HepG2 (cell line): ENCODE measurements around the gene EIF4E1B. TPM values are rescaled to one million over a fixed set of nuclear protein-coding genes. Genes with fewer than 3 reads are reported as not detected.

Experiments used
- CHD2 ChIP-seq: IDR thresholded peaks from 2 replicates; pipeline ENCODE4 v1.6.1; 2011; ENCODE audit warnings: low read depth, low read length, improper control_type of control experiment
- KLF6 ChIP-seq: IDR thresholded peaks from 2 replicates; pipeline ENCODE4 v1.8.0; 2016; ENCODE audit warnings: missing biosample characterization, missing genetic modification reagents
- NFYB ChIP-seq: sonication (generic); formaldehyde crosslinking; IDR thresholded peaks from 2 replicates; pipeline ENCODE4 v1.4.0; 2020; ENCODE audit warnings: missing genetic modification reagents
- NR2F2 ChIP-seq: IDR thresholded peaks from 2 replicates; pipeline ENCODE4 v1.6.1; 2012; ENCODE audit warnings: low read depth, inconsistent platforms, borderline replicate concordance
- SOX5 ChIP-seq: IDR thresholded peaks from 2 replicates; pipeline ENCODE4 v1.6.1; 2016; ENCODE audit warnings: borderline replicate concordance
- SP4 ChIP-seq: sonication (generic); formaldehyde crosslinking; IDR thresholded peaks from 2 replicates; pipeline ENCODE4 v1.8.1; 2023; ENCODE audit warnings: mild to moderate bottlenecking, missing genetic modification reagents
- TRAFD1 ChIP-seq: sonication (generic); formaldehyde crosslinking; IDR thresholded peaks from 2 replicates; pipeline ENCODE4 v1.5.1; 2020; ENCODE audit warnings: missing genetic modification reagents, mild to moderate bottlenecking, borderline replicate concordance
- TSC22D2 ChIP-seq: sonication (generic); formaldehyde crosslinking; IDR thresholded peaks from 2 replicates; pipeline ENCODE4 v1.5.1; 2020; ENCODE audit warnings: missing genetic modification reagents, mild to moderate bottlenecking, borderline replicate concordance
- WIZ ChIP-seq: sonication (generic); formaldehyde crosslinking; IDR thresholded peaks from 2 replicates; pipeline ENCODE4 v1.5.1; 2020; ENCODE audit warnings: mild to moderate bottlenecking, missing genetic modification reagents
- ZGPAT ChIP-seq: IDR thresholded peaks from 2 replicates; pipeline ENCODE4 v1.6.1; 2016; ENCODE audit warnings: mild to moderate bottlenecking
- ZNF224 ChIP-seq: sonication (generic); formaldehyde crosslinking; IDR thresholded peaks from 2 replicates; pipeline ENCODE4 v1.5.0; 2020; ENCODE audit warnings: mild to moderate bottlenecking, missing genetic modification reagents
- ZNF3 ChIP-seq: IDR thresholded peaks from 2 replicates; pipeline ENCODE4 v1.7.0; 2017; ENCODE audit warnings: inconsistent platforms
- ZNF652 ChIP-seq: IDR thresholded peaks from 2 replicates; pipeline ENCODE4 v1.6.1; 2016; ENCODE audit warnings: low read depth, borderline replicate concordance
- ZNF687 ChIP-seq: sonication (generic); formaldehyde crosslinking; IDR thresholded peaks from 2 replicates; pipeline ENCODE4 v1.5.1; 2020; ENCODE audit warnings: mild to moderate bottlenecking, missing genetic modification reagents, moderate library complexity
- ZNF746 ChIP-seq: sonication (generic); formaldehyde crosslinking; IDR thresholded peaks from 2 replicates; pipeline ENCODE4 v1.8.0; 2022; ENCODE audit warnings: mild to moderate bottlenecking, missing genetic modification reagents
- ZNF773 ChIP-seq: sonication (generic); formaldehyde crosslinking; IDR thresholded peaks from 2 replicates; pipeline ENCODE4 v1.4.0; 2020; ENCODE audit warnings: missing genetic modification reagents, borderline replicate concordance
- ZSCAN5A ChIP-seq: sonication (generic); formaldehyde crosslinking; IDR thresholded peaks from 2 replicates; pipeline ENCODE4 v1.8.0; 2022; ENCODE audit warnings: mild to moderate bottlenecking, missing genetic modification reagents, borderline replicate concordance
- polyA plus RNA-seq, 8 experiments: library from polyadenylated mRNA; depleted of rRNA in 3 of 8; stranded (reverse) in 7 of 8; unstranded in 1 of 8; fragments of >200 nt; fragmentation: Illumina TruSeq in 4 of 8; extraction: Trizol in 4 of 8; gene quantifications; 2 replicates each; pipeline versions ENCODE4 v1.2.1 to v1.2.3, GENCODE V29; 2011 to 2016; ENCODE audit warnings: low read depth in 4 of 8, missing spikeins in 1 of 8, mixed read lengths in 1 of 8; ENCODE audit not compliant: insufficient read depth in 1 of 8
- total RNA-seq, 5 experiments: library from RNA; depleted of rRNA; stranded (reverse); fragments of >200 nt; fragmentation: Illumina TruSeq; extraction: Trizol; gene quantifications; 2 replicates each; pipeline ENCODE4 v1.2.3, GENCODE V29; 2016; ENCODE audit warnings: low read depth in 1 of 5
- TF ChIP-seq, protein P1 (sequence below): sonication (generic); formaldehyde crosslinking; IDR thresholded peaks from 2 replicates; pipeline ENCODE4 v1.4.0; 2020; ENCODE audit warnings: missing genetic modification reagents, mild to moderate bottlenecking, borderline replicate concordance

The EIF4E1B gene
- total and polyA plus RNA-seq, 2 of the 13 experiments (the other 11 are each of a cell fraction or from before 2014, with no cell fraction given): not detected

GRCh38 chr5:176647030-176647842 is 16.8 kb downstream of the EIF4E1B start, which contains the start of gene TSPAN17 (continued):
- TF ChIP-seq ZNF687 (CRISPR knock-in tag) (peak; percentile 77), ZNF652 (no peak), ZNF773 (no peak), ZNF746 (CRISPR knock-in tag) (no peak; the same call in 1 of the 2 replicates), TSC22D2 (CRISPR knock-in tag) (no peak), SP4 (CRISPR knock-in tag) (peak; percentile 97), NFYB (CRISPR knock-in tag) (no peak), ZSCAN5A (no peak), CHD2 (no peak), SOX5 (CRISPR knock-in tag) (0 out of 2 replicates have a peak, but pooled peaks have one; percentile 7), ZGPAT (no peak), NR2F2 (no peak), WIZ (CRISPR knock-in tag) (no peak), ZNF3 (CRISPR knock-in tag) (no peak), TRAFD1 (CRISPR knock-in tag) (no peak), ZNF224 (CRISPR knock-in tag) (no peak), KLF6 (CRISPR knock-in tag) (0 out of 2 replicates have a peak, but pooled peaks have one; percentile 40)
- TF ChIP-seq, protein P1, sequence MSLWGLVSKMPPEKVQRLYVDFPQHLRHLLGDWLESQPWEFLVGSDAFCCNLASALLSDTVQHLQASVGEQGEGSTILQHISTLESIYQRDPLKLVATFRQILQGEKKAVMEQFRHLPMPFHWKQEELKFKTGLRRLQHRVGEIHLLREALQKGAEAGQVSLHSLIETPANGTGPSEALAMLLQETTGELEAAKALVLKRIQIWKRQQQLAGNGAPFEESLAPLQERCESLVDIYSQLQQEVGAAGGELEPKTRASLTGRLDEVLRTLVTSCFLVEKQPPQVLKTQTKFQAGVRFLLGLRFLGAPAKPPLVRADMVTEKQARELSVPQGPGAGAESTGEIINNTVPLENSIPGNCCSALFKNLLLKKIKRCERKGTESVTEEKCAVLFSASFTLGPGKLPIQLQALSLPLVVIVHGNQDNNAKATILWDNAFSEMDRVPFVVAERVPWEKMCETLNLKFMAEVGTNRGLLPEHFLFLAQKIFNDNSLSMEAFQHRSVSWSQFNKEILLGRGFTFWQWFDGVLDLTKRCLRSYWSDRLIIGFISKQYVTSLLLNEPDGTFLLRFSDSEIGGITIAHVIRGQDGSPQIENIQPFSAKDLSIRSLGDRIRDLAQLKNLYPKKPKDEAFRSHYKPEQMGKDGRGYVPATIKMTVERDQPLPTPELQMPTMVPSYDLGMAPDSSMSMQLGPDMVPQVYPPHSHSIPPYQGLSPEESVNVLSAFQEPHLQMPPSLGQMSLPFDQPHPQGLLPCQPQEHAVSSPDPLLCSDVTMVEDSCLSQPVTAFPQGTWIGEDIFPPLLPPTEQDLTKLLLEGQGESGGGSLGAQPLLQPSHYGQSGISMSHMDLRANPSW (CRISPR knock-in tag): no peak
